ENCODE measurements around the gene CD63.

GRCh38 chr12:55720071-55720564 lies 8.7 kb downstream of the CD63 start, which contains the start of gene RDH5:
- TF ChIP-seq HEY1 (CRISPR knock-in tag; IDR thresholded peaks at IDR 0.05; ENCODE audit: borderline replicate concordance) (no peak), ETS1 (conservative IDR thresholded peaks at IDR 0.05; ENCODE audit: control insufficient read depth, low read depth, low read length) (no peak), ELK1 (CRISPR knock-in tag; IDR thresholded peaks at IDR 0.05) (no peak), ZNF217 (CRISPR knock-in tag; IDR thresholded peaks at IDR 0.05) (no peak), CTCF (IDR thresholded peaks at IDR 0.05 in 2 of 3, conservative IDR thresholded peaks at IDR 0.05 in 1 of 3; ENCODE audit: insufficient read depth in 2 of 3, low read depth in 1 of 3, low read length in 3 of 3) (no peak), POLR2A (conservative IDR thresholded peaks at IDR 0.05) (no peak), ATF3 (IDR thresholded peaks at IDR 0.05) (no peak), ATF3 (CRISPR knock-in tag; conservative IDR thresholded peaks at IDR 0.05) (no peak), CEBPG (CRISPR knock-in tag; IDR thresholded peaks at IDR 0.05) (no peak), CEBPG (tag; conservative IDR thresholded peaks at IDR 0.05 in 1 of 2, IDR thresholded peaks at IDR 0.05 in 1 of 2) (no peak), SIX5 (IDR thresholded peaks at IDR 0.05; ENCODE audit: borderline replicate concordance in 1 of 2, insufficient read depth in 1 of 2, low read depth in 1 of 2, low read length in 2 of 2) (no peak), NRF1 (conservative IDR thresholded peaks at IDR 0.05 in 1 of 2, IDR thresholded peaks at IDR 0.05 in 1 of 2) (no peak), EZH2 (IDR thresholded peaks at IDR 0.05; ENCODE audit: borderline replicate concordance, low read depth, low read length) (no peak), MTF1 (CRISPR knock-in tag; IDR thresholded peaks at IDR 0.05; ENCODE audit: borderline replicate concordance) (no peak), ZNF592 (IDR thresholded peaks at IDR 0.05) (no peak), RAD51 (IDR thresholded peaks at IDR 0.05; ENCODE audit: borderline replicate concordance, low read depth) (no peak)

Data from K562 (cell line).